ENCODE data around the gene EP300.
"Not testable (repeated sequence)": the region's sequence is repeated elsewhere in the genome, so short reads cannot be mapped to it uniquely, and the experiment has no call there.

The EP300 gene

DNA sequence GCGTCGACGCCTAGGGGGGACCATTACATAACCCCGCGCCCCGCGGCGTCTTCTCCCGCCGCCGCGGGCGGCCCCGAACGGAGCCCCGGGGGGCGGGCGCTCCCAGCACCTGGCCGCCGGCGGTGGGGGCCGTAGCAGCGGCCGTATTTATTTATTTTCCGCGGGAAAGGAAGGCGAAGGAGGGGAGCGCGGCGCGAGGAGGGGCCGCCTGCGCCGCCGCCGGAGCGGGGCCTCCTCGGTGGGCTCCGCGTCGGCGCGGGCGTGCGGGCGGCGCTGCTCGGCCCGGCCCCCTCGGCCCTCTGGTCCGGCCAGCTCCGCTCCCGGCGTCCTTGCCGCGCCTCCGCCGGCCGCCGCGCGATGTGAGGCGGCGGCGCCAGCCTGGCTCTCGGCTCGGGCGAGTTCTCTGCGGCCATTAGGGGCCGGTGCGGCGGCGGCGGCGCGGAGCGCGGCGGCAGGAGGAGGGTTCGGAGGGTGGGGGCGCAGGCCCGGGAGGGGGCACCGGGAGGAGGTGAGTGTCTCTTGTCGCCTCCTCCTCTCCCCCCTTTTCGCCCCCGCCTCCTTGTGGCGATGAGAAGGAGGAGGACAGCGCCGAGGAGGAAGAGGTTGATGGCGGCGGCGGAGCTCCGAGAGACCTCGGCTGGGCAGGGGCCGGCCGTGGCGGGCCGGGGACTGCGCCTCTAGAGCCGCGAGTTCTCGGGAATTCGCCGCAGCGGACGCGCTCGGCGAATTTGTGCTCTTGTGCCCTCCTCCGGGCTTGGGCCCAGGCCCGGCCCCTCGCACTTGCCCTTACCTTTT, at the start of gene EP300:
Gene EP300, plus strand, starts transcription at position 570 of the 795 bp plus-strand sequence. CDS start 413 bp downstream, outside the sequence.
- DNase-seq = peak; percentile 79

DNA sequence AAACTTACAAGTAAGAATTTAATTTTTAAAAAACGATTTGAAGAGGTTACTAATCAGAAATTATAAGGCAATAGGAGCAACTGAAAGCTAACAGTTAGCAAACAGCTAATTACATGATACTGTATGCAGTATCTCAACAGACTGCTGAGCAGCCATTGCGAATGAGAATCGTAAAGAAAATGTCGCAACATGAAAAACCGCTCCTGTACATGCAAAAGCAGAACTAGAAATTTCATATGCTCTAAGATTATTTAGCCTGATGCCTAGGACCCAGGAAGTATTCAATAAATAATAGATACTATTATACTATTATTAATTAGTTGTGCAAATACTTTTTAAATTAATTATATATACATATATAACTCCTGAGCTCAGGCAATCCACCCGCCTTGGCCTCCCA, 48.7 kb upstream of the EP300 start:
- no peak for DNase-seq

DNA sequence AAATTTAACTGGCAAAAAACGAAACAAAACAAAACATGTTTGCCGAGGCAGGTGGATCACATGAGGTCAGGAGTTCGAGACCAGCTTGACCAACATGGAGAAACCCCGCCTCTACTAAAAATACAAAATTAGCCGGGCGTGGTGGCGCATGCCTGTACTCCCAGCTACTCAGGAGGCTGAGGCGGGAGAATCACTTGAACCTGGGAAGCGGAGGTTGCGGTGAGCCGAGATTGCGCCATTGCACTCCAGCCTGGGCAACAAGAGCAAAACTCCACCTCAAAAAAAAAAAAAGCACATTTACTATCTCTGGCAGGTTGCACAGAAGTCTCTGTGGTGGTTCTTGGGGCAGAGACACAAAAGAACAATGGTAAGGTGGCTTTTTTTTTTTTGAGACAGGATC, 46.8 kb upstream of the EP300 start:
- DNase-seq = not testable (repeated sequence)

DNA sequence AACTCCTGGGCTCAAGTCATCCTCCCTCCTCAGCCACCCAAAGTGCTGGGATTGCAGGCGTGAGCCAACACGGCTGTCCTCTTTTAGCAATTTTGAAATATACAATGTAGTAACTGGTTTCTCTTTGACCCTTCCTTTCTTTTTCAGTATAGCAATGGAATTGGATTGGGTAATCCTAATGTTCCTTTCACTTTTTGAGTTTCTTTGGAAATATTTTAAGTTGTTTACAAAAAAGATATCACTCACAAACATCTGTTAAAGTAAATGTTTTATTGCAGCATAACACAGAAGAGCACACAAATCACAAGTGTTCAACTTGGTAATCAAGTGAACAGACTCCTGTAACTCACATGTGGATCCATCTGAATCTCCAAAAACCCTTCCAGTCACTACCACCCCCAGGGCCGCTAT, 44.6 kb upstream of the EP300 start:
- DNase-seq = no peak

DNA sequence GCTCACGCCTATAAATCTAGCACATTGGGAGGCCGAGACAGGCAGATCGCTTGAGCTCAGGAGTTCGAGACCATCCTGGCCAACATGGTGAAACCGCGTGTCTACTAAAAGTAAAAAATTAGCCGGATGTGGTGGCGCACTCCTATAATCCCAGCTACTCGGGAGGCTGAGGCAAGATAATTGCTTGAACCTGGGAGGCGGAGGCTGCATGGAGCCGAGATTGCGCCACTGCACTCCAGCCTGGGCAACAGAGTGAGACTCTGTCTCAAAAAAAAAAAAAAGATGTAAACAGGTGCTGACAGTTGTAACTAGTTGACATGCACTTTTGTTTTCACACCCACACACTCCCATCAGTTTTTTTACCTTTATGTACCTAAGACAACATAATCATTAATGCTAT, 44.0 kb upstream of the EP300 start:
- DNase-seq = not testable (repeated sequence)

DNA sequence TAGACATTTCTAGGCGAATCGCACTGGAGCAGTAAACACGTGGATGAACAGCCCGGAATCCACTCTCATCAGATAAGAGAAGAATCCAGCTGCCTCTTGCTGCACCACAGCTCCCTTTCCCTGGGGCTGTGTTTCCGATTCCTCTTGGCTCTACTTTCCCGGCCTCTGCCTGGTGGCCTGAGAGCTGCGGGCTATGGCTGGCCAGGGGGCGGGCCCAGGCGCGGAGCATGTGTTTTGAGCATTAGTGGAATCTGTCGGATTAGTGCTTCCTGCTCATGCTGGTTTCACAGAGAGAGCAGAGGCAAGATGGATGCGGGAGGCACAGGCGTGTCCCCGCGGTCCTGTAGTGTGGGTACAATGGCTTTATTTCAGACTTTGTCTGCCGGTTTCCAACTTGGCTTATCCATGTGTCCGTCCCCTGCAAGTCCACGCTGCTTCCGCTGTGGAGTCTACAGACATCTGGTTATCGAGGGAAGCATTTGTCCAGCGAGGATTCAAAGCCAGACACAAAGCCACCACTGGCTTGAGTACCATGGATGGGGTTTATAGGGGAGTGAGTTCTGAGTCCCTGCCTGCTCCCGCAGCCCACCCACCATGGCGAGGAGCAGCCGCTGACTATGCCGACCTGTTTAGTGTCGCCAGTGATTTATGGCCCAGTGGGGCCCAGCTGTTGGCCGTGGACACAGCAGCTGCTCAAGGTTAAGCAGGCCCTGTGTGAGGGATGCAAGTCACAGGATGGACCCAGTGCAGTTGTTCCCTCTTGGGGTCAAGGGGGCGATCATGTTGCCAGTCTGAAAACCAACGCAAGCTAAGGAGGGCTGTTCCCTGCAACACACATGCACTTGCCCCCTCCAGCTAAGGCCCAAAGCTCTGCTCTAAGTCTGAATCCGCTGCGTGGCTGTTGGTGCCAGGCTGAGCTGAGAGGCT, 43.3 kb upstream of the EP300 start:
- DNase-seq = peak; percentile 81

DNA sequence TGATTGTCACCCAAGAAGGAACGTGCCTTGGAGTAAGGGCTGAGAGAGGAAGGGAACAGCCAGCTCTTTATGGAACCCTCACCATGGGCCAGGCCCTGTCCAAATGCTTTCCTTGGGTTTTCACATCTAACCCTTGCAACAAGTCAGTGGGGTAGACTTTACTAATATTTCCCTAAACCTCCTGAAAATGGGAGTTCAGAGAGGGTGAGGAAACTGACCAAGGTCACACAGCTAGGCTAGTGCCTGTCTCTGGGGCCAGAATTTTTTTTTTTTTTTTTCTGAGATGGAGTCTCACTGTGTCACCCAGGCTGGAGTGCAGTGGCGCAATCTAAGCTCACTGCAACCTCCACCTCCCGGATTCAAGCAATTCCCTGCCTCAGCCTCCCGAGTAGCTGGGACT, 42.6 kb upstream of the EP300 start:
- not testable (repeated sequence) for DNase-seq

DNA sequence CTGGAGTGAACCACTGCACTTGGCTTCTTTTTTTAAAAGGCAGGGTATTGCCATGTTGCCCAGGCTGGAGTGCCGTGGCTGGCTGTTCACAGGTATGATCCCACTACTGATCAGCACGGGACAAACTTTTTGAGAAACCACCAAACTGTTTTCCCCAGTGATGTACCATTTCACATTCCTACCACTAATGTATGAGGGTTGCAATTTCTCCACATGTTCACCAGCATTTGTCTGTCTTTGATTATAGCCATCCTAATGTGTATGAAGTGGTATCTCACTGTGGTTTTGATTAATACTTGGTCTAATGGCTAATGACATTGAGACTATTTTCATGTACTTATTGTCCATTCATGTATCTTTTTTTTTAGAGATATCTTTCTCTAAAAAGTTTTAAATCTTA, 41.5 kb upstream of the EP300 start:
- DNase-seq = no peak

DNA sequence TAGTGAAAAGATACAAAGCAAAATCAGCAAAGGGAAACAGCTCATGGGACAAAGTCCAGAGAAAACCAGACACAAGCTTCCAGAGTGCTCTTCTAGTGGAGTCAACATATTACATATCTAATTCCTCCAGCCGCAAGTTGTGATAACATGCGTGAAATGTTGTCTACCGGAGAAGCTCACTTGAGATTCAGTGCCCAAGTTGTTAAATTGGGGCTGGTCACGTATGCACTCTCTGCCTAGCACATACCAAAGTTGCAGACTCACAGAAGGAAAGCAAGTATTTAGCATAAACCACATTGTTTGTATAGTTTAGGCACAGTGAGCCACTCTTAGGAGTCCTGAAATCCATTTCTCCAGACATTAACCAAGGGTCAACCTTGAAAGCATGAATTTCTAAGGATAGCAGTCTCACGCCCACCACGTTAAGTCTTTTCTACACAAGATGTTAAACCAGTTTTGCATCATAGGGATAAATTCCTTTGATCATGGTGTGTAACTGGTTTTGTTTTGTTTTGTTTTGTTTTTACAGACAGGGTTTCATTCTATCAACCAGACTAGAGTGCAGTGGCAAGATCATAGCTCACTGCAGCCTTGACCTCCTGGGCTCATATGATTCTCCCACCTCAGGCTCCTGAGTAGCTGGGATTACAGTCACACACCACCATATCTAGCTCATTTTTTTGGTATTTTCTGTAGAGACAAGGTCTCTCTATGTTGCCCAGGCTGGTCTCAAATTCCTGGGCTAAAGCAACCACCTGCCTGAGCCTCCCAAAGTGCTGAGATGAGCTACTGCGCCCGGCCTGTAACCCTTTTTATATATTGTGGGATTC, 39.5 kb upstream of the EP300 start:
- DNase-seq = no peak

DNA sequence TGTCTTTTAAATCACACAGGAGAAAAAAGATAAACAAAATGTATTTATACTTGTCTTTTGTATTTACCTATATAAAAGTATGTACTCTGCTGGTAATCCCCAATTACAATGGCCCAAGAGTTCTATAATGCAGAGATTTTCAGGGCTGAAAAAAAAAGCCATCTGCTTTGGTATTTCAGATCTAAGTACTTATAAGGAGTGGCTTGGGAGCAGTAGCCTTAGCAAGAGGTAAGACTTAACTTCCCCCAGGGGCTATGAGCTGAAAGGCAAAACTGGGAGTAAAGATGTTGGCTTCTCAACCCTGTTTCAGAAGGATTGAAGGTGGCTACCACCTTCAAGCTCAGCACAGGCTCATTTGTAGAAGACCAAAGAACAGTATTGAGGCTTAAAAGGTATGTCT, 35.3 kb upstream of the EP300 start:
- no peak for DNase-seq

DNA sequence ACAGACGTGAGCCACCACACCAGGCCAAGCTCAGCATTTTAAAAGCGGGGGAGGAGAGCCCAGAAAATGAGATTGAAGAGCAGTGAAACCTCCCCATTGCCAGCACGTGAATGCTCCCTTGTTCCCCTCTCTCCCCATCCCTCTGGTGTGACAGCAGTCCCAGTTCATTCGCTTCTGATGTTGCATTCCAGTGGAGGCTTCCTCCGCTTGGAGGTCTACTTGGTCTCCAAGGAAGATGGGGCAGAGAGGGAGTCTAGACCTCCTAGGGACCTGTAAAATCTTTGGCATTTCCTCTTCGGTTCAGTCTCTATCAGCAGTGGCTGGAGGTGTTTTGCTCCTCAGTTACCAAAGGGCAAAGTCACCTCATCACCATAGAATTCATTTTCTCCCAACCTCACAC, 30.2 kb upstream of the EP300 start:
- DNase-seq = no peak

DNA sequence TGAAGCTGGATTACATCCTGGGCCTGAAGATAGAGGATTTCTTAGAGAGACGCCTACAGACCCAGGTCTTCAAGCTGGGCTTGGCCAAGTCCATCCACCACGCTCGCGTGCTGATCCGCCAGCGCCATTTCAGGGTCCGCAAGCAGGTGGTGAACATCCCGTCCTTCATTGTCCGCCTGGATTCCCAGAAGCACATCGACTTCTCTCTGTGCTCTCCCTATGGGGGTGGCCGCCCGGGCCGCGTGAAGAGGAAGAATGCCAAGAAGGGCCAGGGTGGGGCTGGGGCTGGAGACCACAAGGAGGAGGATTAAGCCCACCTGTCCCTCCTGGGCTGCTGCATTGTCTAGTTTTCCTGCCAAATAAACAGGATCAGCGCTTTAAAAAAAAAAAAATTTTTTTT, 28.1 kb upstream of the EP300 start:
- DNase-seq = not testable (repeated sequence)

DNA sequence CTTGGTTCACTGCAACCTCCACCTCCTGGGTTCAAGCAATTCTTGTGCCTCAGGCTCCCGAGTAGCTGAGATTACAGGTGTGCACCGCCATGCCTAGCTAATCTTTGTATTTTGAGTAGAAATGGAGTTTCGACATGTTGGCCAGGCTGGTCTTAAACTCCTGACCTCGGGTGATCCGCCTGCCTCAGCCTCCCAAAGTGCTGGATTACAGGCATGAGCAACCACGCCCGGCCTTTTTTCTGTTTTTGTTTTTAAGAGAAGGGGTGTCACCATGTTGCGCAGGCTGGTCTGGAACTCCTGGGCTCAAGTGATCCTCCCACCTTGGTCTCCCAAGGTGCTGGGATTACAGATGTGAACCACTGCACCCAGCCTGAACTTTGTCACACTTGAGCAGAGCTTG, 26.1 kb upstream of the EP300 start:
- not testable (repeated sequence) for DNase-seq

DNA sequence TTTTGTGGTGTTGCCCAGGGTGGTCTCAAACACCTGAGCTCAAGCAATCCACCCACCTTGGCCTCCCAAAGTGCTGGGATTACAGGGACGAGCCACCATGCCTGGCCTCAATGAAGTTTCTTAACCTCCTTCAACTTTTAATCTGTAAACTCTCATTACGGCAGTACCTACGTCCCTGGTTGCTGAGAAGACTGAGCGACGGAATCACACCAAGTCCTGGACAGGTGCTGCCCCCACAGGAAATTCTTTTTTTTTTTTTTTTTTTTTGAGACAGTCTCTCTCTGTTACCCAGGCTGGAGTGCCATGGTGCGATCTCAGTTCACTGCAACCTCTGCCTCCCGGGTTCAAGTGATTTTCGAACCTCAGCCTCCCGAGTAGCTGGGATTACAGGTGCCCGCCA, 24.4 kb upstream of the EP300 start:
- DNase-seq = not testable (repeated sequence)

DNA sequence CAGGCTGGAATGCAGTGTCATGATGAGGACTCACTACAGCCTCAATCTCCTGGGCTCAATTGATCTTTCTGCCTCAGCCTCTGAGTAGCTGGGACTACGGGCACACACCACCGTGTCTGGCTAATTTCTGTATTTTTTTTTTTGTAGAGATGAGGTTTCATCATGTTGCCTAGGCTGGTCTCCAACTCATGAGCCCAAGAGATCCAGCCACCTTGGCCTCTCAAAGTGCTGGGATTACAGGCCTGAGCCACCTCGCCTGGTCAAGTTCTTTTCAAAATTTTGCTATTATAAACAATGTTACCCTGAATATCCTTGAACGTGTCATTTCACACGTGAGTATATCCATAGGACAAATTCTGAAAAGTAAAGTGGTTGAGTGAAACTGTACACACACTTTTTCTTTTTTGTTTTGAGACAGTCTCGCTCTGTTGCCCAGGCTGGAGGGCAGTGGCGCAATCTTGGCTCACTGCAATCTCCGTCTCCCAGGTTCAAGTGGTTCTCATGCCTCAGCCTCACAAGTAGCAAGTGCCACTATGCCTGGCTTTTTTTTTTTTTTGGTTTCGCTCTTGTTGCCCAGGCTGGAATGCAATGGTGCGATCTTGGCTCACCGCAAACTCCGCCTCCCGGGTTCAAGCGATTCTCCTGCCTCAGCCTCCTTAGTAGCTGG, 21.6 kb upstream of the EP300 start:
- DNase-seq = no peak

DNA sequence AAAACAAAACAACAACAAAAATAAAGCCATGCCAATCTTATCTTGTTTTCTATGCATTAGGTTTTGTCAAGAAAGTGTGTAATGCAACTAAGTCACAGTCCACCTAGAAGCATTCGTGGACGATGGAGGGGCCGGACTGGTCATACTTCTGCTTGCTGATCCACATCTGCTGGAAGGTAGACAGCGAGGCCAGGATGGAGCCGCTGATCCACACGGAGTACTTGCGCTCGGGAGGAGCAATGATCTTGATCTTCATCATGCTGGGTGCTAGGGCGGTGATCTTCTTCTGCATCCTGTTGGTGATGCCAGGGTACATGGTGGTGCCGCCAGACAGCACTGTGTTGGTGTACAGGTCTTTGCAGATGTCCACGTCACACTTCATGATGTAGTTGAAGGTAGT, 18.3 kb upstream of the EP300 start:
- DNase-seq = no peak

DNA sequence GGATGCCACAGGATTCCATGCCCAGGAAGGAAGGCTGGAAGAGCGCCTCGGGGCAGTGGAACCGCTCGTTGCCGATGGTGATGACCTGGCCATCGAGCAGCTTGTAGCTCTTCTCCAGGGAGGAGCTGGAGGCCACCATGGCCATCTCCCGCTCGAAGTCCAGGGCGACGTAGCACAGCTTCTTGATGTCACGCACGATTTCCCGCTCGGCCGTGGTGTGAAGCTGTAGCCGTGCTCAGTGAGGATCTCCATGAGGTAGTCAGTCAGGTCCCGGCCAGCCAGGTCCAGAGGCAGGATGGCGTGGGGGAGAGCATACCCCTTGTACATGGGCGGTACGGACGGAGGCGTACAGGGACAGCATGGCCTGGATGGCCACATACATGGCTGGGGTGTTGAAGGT, 17.9 kb upstream of the EP300 start:
- DNase-seq = no peak

DNA sequence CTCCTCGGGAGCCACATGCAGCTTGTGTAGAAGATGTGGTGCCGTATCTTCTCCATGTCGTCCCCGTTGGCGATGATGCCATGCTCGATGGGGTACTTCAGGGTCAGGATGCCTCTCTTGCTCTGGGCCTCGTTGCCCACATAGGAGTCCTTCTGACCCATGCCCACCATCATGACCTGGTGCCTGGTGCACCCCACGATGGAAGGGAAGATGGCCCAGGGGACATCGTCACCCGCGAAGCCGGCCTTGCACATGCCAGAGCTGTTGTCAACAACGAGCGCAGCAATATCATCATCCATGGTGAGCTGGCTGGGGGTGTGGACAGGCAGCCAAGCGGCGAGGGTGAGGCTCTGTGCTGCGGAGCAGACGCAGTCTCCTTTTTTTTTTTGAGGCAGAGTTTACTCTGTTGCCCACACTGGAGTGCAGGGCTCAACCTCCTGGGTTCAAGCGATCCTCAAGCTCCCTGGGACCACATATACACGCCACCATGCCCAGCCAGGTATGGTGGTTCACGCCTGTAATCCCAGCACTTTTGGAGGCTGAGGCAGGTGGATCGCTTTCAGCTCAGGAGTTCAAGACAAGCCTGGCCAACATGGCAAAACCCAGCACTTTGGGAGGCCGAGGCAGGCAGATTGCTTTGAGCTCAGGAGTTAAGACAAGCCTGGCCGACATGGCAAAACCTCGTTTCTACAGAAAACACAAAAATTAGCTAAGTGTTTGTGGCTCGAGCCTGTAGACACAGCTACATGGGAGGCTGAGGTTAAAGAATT, 17.3 kb upstream of the EP300 start:
- DNase-seq = no peak

DNA sequence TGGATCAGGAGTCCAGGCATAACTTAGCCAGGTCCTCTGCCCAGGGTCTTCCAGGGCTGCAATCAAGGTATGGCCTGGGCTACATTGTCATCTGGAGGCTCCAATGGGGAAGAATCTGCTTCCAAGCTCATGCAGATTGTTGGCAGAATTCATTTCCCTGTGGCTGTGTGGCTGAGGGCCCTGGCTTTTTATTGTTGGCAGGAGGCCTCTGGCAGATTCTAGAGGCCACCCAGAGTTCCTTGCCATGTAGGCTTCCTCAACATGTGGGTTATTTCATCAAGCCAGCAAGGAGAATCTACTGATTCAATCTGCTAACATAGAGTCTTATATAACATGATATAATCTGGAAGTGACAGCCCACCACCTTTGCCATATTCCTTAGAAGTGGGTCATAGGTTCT, 16.4 kb upstream of the EP300 start:
- no peak for DNase-seq

DNA sequence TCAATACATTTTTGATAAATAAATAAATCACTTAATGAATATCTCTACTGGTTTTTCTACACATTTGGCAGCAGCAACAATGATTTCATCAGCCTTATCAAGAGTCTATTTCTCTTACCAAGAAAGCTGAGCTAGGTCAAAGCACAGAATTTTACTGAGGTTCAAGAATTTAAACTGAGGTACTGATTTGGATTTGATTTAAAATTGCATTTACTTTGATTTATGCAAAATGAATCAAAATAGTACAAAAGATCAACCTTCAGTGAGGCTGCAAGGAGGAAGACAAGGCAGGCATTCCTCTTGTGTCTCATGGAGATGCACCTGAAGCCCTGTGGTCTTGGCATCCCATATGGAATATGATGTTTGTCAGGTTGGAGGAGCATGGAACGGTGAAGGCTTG, 15.5 kb upstream of the EP300 start:
- DNase-seq = no peak

DNA sequence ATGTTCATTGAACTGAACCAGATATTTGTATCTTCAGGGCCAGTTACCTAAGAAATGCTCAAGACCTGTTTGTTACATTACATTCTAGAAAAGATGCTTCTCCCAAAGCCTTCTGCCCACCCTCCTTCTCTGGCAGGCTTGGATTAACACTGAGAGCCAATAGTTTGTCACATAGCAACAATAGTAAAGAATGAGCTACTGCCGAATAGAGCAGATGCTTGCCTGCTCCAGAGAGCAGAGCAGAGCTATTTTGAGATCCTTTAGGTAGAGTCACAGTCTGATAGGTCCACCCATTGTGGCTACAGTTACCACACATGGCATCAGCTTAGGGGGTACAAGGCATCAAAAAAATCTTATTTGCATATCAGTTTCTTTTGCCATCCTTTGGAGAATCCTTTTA, 13.5 kb upstream of the EP300 start:
- DNase-seq = no peak

DNA sequence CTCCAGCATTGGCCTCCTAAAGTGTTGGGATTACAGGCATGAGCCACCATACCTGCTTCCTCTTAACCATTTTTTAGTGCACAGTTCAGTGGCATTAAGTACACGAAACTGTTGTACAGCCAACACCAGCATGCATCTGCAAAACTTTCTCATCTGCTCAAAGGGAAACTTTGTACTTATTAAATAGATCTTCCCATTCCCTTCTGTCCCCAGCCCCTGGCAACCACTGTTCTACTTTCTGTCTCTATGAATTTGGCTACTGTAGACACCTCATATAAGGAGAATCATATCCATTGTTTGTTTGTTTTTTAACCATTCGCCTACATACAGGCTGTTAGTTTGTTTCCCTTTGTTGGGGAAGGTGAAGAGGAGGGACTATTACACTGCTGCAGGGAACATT, 6.5 kb upstream of the EP300 start:
- no peak for DNase-seq

All from retina (tissue), 1 donor.